GM18858 (cell line): ENCODE results near the gene CCDC85B.

ENCODE experiments used
- ATAC-seq: cut with Tn5 transposase; IDR thresholded peaks from one replicate; pipeline ENCODE4 v1.9.1; 2021; ENCODE audit not compliant: unreplicated experiment

CCDC85B gene

DNA sequence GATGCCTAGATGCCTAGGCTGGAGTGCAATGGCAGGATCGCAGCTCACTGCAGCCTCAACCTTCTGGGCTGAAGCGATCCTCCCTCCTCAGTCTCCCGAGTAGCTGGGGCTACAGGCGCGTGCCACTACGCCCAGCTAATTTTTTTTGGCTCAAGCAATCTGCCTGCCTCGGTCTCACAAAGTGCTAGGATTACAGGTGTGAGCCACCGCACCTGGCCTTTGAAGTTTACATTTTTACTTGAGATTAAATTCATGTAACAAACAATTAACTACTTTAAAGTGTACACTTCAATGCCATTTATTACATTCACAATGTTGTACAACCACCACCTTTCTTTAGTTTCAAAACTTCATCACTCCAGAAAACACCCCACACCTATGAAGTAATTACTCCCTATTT, 13.2 kb downstream of the CCDC85B start:
- ATAC-seq, result no peak

DNA sequence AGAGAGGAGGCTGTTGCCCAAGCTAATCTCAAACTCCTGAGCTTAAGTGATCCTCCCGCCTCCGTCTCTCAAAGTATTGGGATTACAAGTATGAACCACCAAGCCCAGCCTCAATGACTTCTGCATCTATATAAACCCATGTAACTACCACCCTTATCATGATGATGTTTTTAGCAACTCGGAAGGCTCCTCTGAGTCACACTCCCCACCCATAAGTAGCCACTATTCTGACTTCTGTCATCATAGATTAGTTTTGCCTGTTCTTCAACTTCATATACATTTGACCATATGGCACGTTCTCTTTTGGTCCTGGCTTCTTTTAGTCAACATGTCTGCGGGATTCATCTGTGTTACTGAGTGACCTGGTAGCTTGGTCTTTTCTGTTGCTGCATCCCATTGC, 16.1 kb downstream of the CCDC85B start:
- no peak for ATAC-seq

DNA sequence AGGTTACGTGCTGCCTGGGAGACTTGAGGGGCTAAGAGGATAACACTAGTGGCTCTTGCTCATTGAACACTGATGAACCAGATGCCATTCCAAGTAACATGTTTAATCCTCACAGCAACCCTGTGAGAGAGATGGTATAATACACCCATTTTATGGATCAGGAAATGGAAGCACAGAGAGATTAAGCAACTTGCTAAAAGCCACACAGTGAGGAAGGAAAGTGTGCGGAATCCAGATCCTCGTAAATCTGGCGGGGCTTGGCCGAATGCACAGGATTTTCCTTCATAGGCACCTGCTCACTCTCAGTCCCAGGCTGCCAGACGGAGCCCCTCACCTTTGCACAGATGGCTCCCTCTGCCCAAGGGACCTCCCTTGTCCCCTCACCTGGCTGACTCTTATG, 17.4 kb downstream of the CCDC85B start:
- ATAC-seq, result no peak

GRCh38 chr11:65911682-65912568, 21.5 kb downstream of the CCDC85B start:
- ATAC-seq, result no peak

- no peak for ATAC-seq
These were observed 22.4 kb downstream of the CCDC85B start for GRCh38 chr11:65912845-65913244.

GRCh38 chr11:65915101-65915820, 24.8 kb downstream of the CCDC85B start:
- ATAC-seq, result no peak

DNA sequence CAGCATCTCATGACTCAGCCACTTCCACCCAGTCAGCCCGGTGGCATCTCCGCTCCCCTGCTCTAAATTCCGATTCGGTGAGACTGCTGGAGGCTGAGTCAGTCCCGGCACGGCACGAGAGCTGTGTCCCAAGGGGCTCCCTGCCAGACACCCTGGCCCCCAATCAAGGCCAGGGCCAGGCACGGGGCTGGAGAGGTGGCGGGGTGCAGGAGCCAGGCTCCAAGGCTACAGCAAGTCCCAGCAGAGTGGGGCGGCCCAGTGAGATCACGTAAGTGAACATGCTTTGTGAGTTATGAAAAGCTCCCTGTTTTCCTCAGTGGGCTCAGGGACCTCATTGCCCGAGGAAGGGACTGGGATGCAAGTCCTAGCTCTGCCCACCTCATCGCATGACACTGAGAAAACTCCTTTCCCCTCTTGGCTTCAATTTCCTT, 25.4 kb downstream of the CCDC85B start:
- no peak for ATAC-seq

GRCh38 chr11:65916391-65916790, 25.9 kb downstream of the CCDC85B start:
- ATAC-seq, result no peak

DNA sequence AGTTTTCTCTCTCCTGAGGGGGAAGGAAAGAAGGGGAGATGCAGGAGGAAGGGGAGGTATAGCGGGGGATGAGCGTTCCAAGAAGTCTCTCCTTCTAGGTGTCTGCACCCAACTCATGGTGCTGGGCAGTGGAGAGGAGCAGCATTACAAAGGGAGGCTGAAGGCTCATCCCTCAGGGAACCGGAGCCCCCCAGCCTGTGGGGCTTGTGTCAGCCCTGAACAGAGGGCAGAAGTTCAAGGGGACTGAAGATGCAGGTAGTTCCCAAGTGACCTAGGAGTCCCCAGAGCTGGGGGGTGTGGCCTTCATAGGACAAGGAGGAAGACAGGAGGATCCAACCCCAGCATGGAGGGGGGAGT, 26.6 kb downstream of the CCDC85B start:
- no peak for ATAC-seq

DNA sequence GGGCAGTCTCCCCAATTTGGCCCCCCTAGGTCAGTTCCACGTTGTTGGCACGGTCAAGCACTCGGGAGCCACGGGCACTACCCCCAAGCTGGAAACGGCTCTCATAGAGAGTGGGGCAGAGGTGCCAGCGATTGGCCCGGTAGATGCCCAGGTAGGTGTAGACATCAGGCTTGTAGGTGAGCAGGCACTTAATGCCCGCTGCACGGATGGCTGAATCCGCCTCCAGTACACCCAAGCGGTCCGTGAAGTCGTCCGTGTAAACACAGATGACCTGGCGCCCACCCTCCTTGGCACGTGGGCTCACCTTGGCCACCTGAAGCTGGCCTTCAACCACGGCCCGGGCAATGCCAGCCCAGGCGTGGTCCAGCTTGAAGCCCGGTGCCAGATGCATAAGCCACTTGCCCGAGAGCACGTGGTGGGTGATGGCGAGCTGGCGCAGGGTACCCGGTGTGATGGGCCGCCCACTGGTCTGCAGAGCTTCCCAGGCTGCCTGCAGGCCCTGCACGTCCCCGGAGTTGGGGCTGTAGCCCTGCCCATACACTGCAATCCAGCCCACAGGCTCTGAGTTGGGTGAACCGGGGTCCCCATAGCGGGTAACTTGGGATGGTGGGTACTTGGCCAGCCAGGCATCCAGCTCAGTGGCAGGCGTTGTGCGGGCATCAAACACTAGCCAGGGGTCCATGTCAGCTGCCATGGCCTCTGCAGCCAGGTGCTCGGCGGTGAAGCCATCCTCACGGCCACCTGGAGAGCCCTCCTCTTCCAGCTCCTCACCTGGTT, 27.1 kb downstream of the CCDC85B start:
- no peak for ATAC-seq

- ATAC-seq, result peak; percentile 31
These were observed 28.0 kb downstream of the CCDC85B start, which contains the start of gene C11orf68 for GRCh38 chr11:65918211-65919140. C11orf68 (minus strand) TSS chr11:65919062; CDS start chr11:65919031, 31 bp downstream.

- peak; percentile 71 for ATAC-seq
These were observed 28.7 kb downstream of the CCDC85B start, which contains the start of gene DRAP1 for GRCh38 chr11:65919141-65919572. DRAP1 (plus strand) TSS chr11:65919426; CDS start chr11:65919502, 76 bp downstream.

GRCh38 chr11:65919573-65920371, 29.3 kb downstream of the CCDC85B start:
- no peak for ATAC-seq

- no peak for ATAC-seq
These were observed 29.9 kb downstream of the CCDC85B start for GRCh38 chr11:65920372-65920802.

- ATAC-seq, result no peak
These were observed 30.6 kb downstream of the CCDC85B start for GRCh38 chr11:65921033-65921555.

DNA sequence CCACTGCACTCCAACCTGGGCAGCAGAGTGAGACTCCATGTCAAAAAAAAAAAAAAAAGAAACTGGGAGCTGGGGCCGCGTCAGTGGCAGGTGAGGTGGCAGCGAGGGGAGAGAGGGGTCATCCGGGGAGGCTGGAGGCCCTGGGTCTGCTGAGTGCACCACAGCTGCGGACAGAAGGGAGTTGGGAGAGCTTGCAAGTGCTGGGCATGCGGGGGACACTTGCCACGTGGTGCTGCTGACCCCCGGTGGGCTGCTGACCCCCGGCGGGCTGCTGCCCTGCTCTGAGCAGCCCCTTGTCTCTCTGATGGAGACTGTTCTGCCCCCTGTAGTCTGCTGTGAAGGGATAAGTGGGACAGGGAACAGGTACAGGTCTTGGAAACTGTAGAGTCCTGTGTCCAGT, 31.4 kb downstream of the CCDC85B start:
- ATAC-seq, result no peak

DNA sequence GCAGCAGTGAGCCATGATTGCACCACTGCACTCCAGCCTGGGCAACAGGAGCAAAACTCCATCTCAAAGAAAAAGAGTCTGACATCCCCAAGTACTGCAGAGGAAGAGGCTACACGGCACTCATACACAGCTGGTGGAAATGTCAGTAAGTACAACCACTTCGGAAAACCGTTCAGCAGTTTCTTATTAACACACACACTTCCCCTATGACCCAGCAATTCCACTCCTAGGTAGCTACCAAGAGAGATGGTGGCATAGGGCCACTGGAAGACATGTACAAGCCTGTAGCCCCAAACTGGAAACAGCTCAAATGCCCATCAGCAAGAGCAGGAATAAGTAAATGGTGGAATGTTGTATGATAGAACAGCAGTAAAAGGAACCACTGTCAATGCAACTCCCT, 32.1 kb downstream of the CCDC85B start:
- ATAC-seq, result no peak

DNA sequence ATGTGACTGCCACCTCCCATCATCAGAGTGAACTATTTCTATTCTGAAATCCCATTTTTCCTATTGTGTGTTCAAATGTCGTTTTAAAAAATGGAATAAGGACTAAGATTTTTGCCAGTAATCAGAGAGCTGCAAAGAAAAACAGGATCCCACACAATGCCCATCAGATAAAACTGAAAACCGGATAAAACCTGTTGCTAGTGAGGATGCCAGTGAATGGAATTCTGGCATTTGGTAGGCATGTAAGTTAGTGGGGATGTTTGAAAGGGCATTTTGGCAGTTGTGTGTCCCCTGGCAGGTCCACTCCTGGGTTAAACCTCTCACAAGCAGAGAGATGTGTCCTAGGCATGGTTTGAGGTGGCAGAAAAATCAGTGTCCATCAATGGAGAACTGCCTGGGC, 34.9 kb downstream of the CCDC85B start:
- no peak for ATAC-seq

DNA sequence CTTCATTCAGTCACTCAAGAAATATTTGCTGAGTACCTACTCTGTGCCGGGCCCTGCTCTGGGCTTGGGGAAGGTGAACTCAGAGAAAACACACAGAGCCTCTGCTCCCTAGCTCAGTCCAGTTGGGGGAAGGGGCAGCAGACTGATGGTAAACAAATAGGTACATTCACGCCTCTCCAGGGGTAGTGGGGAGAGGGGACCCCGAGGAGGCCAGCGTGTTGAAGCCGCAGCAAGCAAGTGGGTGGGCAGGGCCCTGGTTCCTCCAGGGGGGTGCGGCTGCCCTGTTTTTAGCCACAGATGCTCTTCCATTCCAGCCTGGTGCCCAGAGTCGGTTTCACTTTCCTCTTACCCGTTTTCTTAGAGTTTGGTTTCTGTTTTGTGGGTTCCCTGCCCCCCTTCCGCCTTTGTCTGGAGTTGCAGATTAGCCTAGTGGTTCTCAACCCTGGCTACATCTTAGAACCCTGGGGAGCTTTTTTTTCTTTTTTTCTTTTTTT, 37.5 kb downstream of the CCDC85B start:
- ATAC-seq, result no peak
